IPS-NIHi11 (cell line): ENCODE measurements around the gene KRT37.
"Not testable (repeated sequence)": the region's sequence is repeated elsewhere in the genome, so short reads cannot be mapped to it uniquely, and the experiment has no call there.

Experiments
- DNase-seq: peaks from one replicate; pipeline ENCODE4 v3.0.0; 2012; ENCODE audit warnings: mixed read lengths, low spot score

Gene KRT37

GRCh38 chr17:41434415-41434814 is 10.0 kb upstream of the KRT37 start:
- DNase-seq: no peak

GRCh38 chr17:41434005-41434404 is 9.6 kb upstream of the KRT37 start:
- no peak for DNase-seq

DNA sequence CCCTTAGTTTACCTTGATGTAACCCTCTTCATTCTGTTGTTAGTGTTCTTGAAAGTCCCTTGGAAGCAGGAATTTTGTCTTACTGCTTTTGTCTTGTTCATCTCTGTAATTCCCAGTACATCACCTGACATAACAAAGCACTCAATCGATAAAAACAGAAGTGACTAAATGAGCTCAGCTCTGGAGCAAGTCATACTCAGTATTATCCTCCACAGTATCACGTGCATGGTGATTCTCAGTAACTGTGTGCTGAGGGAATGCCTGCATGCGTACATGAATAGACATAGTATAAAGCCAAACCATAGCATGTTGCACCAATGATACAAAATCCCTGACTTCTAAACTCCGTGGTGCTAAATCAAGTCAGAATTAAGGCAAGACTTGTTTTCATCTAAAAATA is 9.2 kb upstream of the KRT37 start:
- no peak for DNase-seq

DNA sequence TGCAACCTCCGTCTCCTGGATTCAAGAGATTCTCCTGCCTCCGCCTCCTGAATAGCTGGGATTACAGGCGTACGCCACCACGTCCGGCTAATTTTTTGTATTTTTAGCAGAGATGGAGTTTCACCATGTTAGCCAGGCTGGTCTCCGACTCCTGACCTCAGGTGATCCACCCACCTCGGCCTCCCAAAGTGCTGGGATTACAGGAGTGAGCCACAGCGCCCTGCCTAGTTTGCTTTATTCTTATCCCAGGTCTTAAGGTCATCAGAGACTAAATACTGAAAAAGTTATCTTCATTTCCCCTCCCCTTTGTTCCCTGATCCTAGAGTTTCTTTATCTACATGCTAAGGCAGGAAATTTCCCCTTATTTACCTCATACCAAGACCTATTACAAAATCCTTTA is 6.0 kb upstream of the KRT37 start:
- DNase-seq: not testable (repeated sequence)

- no peak for DNase-seq
Observed at GRCh38 chr17:41429667-41430066, 5.3 kb upstream of the KRT37 start.

DNA sequence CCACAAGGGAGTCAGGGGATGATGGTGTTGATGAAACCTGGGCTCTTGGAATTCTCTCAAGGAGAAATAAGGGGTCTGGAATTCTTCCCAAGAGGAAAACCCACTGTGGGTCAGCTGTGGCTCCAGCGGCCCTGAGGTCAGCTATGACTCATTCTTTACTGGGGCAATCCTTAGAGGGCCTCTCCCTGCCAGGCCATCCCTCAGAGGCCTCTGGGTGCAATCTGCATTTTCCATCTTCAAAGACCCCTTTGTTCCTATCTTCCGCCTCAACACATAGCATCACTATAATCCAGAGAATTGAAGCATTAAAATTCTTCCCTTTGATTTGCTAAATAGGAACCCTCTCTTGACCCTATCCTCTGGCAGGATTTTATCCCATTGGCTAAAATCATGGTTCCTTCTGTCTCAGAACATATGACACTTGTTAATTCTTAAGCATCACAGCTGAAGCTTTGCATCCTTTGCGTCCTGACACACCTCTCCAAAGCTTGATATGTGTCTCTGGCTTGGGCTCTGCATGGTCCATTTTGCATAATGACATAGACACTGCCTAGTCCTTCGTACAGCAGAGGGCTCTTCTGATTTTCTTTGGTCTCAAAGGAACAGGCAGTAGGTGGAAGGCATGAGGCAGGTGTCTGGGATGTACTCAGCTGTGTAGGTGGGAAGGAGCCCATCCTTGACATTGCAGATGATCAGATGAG is 4.4 kb upstream of the KRT37 start:
- DNase-seq: no peak

GRCh38 chr17:41422586-41422985 is 1.8 kb downstream of the KRT37 start:
- not testable (repeated sequence) for DNase-seq

- DNase-seq: no peak
Observed at GRCh38 chr17:41421617-41422016, 2.8 kb downstream of the KRT37 start.

DNA sequence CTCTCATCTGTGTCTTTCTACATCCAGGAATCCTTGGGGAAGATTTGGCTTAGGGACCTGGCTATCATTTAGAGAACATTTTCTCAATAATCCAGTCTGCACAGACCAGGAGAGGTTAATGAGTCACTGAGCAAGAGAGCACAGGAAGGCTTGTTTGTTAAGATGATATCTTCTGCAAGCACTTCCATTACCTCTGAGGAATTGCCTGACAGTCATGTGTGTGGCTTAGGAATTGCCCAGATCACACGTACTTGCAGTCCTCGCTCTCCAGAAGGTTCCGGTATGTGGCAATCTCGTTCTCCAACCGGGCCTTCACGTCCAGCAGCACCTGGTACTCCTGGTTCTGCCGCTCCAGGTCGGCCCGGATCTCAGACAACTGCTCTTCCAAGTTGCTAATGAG is 3.3 kb downstream of the KRT37 start:
- no peak for DNase-seq

DNA sequence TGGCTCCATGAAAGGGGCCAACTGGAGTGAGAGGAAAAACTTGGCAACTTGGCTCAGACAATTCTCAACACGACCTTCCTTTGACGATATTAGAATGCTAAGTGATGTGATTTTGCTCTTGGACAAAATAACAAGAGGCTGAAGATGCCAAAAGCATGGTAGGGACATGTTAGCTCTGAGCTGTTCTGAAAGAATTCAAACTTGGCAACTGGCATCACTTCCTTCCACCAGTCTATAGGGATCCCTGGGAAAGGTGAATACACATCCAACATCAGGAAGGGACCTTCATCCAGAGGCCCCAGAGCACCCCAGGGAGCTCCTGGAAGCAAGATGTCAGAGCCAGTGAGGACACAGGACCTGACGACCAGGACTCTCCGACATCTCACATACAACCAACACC is 4.3 kb downstream of the KRT37 start:
- no peak for DNase-seq

- DNase-seq: no peak
Observed at GRCh38 chr17:41419716-41420115, 4.7 kb downstream of the KRT37 start.

GRCh38 chr17:41418116-41418860 is 6.1 kb downstream of the KRT37 start:
- no peak for DNase-seq

DNA sequence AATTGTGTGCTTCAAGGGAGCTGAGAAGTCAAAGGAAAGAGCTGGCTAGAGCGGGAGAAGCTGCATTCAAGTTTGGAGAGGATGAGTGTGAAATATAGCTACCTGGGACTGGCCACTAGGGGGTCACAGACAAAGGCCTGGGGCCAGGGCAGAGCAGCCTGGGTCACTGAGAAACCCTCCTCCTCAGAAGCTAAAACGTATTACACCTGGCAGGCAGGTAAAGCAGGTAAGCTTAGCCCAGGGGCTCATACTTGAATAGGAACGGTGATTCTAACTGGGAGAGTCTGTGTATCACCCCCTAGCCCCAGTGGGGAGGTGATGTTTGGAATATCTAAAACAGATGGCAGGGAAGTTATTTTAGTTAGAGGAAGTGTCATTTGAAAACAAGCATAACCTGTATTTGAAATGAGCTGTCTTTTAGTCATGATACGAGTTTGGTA is 6.8 kb downstream of the KRT37 start:
- peak; percentile 80 for DNase-seq

DNA sequence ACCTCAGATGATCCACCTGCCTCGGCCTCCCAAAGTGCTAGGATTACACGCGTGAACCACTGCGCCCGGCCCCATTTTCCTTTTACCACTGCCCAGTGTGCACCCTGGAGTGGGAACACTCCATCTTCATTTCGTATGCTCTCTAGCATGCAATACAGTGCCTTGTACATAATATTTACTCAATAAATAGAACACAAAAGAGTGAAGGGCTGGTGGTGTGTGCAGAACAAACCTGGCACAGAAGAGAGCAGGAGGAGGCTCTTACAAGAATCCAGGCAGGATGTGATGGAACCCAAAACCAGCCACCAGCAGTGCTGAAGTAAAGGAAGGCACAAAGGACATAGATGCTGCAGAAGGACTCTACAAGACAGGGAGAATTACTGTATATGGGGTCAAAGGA is 7.3 kb downstream of the KRT37 start:
- DNase-seq: no peak

DNA sequence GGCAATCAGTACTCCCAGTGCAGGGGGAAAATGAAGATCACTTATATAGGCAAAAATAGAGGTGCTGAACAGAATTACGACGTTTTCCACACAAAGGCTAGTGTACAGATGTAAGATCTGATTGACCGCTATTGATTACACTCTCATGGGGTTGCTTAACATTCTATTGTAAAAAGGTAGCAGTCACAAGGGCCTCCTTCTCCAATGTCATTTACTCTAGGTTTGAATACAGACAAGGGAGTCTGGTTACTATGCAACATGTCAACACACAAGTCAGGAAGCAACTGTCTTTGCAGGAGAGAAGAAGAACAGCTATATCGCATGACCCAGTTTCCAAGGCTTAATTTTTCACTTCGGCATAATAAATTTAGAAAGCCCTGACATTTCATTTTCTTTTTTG is 7.9 kb downstream of the KRT37 start:
- DNase-seq: no peak

- DNase-seq: no peak
Observed at GRCh38 chr17:41415833-41416335, 8.5 kb downstream of the KRT37 start.

DNA sequence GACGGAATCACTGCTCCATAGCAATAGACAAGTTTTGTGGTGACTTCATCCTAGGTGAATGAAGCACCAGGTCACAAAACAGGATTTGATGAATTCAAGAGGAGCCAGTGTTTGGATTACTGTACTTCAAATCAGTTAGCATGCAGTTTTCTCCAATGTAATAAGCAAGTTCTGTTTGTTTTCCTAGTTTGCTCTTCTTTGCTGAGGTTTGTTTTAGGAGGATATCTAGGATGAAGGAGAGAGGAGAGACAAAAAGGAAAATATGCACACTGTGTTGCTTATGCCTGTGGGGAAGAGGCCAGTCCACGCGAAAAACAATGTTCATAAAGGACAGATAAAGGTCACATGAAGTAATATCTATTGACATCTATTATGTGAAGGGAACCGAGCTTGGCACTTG is 9.0 kb downstream of the KRT37 start:
- no peak for DNase-seq

GRCh38 chr17:41413982-41414381 is 10.4 kb downstream of the KRT37 start:
- no peak for DNase-seq

DNA sequence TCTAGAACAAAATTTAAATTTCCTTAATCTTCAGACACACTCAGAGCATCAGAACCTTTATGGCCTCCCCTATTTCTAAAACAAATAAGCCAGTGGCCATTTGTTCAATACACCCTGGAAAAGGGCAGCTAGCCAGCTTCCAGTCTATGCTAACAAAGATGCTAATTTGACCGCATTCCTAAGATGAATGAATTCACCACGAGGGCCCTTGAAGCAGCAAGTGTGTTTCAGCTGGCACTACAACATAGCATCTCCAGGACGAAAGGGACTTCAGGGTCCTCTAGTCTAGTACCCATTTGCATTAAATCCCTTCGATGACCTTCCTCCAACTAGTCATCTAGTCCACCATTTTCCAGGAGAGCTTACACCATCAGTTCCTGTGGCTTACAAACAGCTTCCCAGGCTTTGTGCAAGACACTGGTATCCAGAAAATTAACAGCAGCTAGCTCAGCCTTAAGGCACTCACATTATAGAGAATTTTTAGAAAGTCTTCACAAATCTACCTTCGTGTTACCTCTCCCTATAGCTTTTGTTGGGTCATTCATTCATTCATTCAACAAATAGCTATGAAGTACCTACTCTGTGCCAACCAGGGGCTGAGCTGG is 10.9 kb downstream of the KRT37 start:
- peak; percentile 57 for DNase-seq

DNA sequence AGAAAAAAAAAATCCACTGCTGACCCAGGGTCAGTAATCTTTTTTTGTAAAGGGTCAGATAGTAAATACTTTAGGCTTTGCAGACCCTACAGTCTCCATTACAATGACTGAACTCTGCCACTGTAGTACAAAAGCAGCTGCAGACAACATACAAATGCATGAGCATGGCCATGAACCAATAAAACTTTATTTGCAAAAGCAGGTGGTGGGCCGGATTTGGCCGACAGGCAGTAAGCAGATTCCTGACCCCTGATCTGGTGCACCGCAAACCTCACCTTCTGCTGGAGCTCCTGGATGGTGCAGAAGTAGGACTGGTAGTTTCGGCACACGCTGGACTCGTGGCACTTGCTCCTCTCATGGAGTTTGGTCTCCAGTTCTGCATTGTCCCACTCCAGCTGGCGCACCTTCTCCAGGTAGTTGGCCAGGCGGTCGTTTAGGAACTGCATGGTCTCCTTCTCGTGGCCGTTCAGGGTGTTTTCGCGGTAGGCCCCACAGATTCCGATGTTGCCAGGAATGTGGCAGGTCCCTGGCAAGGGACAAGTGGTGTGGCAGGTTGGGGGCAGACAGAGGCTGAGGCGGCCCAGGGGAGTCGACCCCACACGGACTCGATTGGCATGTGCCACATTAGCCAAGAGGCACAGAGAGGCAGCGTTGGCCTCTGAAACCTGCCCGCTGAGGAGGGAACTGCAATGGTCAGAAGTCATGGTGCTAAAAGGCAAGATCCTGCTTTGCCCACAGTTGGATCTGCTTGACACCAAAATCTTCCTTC is 13.1 kb downstream of the KRT37 start:
- no peak for DNase-seq

DNA sequence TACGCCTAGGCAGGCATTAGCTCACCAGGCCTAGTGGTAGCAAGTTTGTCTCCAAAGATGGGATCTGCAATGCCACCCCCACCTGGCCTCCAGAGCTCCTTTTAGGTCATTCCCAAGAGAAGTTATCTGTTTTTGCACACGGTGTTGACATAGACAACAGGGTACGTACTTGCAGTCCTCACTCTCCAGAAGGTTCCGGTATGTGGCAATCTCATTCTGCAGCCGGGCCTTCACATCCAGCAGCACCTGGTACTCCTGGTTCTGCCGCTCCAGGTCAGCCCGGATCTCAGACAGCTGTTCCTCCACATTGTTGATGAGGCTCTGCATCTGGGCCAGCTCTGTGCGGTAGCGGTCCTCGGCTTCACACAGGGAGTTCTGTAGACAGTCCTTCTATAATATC is 17.2 kb downstream of the KRT37 start:
- no peak for DNase-seq

GRCh38 chr17:41406205-41406604 is 18.2 kb downstream of the KRT37 start:
- peak; percentile 33 for DNase-seq
